Heart left ventricle (tissue), 13 donors: Measurements from ENCODE around the gene IL1RAPL1.

Source experiments
- POLR2A ChIP-seq, 2 donors: fragments of 450-650 bp; IDR thresholded peaks; one replicate each; pipeline ENCODE4 v1.6.1; 2017; ENCODE audit warnings: antibody characterized with exemption in 2 of 2, mild to moderate bottlenecking in 2 of 2, moderate library complexity in 2 of 2
- TF ChIP-seq, protein P1 (sequence below), 12 donors: fragments of 200-600 bp; sonication (generic) in 4 of 12; IDR thresholded peaks; one replicate each; pipeline versions ENCODE4 v1.5.0 to v1.8.0; 2018 to 2022; ENCODE audit warnings: antibody characterized with exemption in 12 of 12, mild to moderate bottlenecking in 5 of 12
- donor health status: ischemic (EF 13 %, LVEDD 7.1; RV severe dilation, severe dysfunction).
- donor health status: DM: no; HTN: yes; CAD: no.
- donor health status: DM: no; HTN: no; CAD: no.
- donor health status: ischemic (EF 25% LVEDD 6.9; RV normal size, moderate dysfunction).
- donor health status: ischemic (EF 25% LVEDD 5.7; RV mildly dilated, moderate dysfunction).
- donor health status: ischemic (EF 35%, LVEDD 5.7; RV mildly dilated, moderate dysfunction).
- donor health status: nonischemic (EF 11% LVEDD 7.7; RV severe dilation, severe dysfunction).
- donor health status: DM: yes; HTN: yes; CAD: no.
- donor health status: PGD.
- donor health status: ischemic (EF 29% LVEDD 5.4; RV normal size, mild dysfunction).
- donor health status: nonischemic (EF 23%, LVEDD 6.1; RV moderate dilation, normal function).

DNA sequence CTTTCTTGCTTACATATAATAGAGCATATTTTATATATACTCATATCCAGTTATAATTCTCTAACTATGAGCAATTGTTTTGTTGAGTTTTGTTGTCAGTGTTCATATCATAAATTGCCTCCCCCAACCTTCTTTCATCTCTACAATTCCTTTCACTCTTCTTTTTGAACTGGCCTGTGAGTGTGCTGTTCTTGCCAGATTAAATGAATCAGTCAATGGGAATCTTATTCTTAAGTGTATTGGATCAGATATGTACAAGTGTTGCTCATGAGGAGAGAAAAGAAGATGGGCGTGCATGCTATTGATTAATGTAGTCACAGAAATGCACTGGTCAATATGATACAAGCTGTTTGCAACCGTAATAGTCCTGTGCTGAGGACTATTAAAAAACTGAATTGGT, 900.0 kb downstream of the IL1RAPL1 start:
- no peak for TF ChIP-seq POLR2A (IDR thresholded peaks at IDR 0.05)
- TF ChIP-seq, protein P1, sequence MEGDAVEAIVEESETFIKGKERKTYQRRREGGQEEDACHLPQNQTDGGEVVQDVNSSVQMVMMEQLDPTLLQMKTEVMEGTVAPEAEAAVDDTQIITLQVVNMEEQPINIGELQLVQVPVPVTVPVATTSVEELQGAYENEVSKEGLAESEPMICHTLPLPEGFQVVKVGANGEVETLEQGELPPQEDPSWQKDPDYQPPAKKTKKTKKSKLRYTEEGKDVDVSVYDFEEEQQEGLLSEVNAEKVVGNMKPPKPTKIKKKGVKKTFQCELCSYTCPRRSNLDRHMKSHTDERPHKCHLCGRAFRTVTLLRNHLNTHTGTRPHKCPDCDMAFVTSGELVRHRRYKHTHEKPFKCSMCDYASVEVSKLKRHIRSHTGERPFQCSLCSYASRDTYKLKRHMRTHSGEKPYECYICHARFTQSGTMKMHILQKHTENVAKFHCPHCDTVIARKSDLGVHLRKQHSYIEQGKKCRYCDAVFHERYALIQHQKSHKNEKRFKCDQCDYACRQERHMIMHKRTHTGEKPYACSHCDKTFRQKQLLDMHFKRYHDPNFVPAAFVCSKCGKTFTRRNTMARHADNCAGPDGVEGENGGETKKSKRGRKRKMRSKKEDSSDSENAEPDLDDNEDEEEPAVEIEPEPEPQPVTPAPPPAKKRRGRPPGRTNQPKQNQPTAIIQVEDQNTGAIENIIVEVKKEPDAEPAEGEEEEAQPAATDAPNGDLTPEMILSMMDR (IDR thresholded peaks at IDR 0.05), result no peak
